Endothelial cell of umbilical vein (primary cell): ENCODE measurements around the gene TSPAN15. TPM values are rescaled to one million over a fixed set of nuclear protein-coding genes. Genes with fewer than 3 reads are reported as not detected.

ENCODE experiments used
- BruUV-seq: library from RNA; stranded (reverse); fragments of 400-500 nt; replicated peaks from 2 replicates; lab custom pipeline; 2021; lab: Mats Ljungman, UMichigan
- CTCF ChIA-PET: fragments of 300-600, 350-600 bp; sonication (Branson Sonifier 250); formaldehyde crosslinking; loops from one replicate; lab custom pipeline; 2021; ENCODE audit warnings: antibody characterized with exemption, inconsistent platforms; lab: Charles Lee
- POLR2A ChIA-PET: fragments of 300-600, 350-600 bp; sonication (Branson Sonifier 250); formaldehyde crosslinking; loops from one replicate; lab custom pipeline; 2021; ENCODE audit warnings: antibody characterized with exemption, inconsistent platforms; lab: Charles Lee
- DNase-seq: peaks from one replicate; pipeline ENCODE4 v3.0.0-alpha.2; 2011; ENCODE audit warnings: low read depth, low spot score
- FAIRE-seq: peaks from 2 replicates; lab custom pipeline; 2011; peaks lifted over from hg19 to GRCh38; lab: Jason Lieb, UNC
- H2AFZ ChIP-seq: 2 replicates; pipeline ENCODE4 v1.6.0; 2012; ENCODE audit warnings: low read depth, low read length, control low read depth, inconsistent platforms
- H3K27ac ChIP-seq: 2 replicates; pipeline ENCODE4 v1.5.1; 2011; ENCODE audit warnings: low read depth, mild to moderate bottlenecking, control low read depth, low read length, moderate library complexity; ENCODE audit not compliant: insufficient read depth
- H3K27me3 ChIP-seq, 2 experiments: 2 replicates each; pipeline versions ENCODE4 v1.6.0 to v1.6.1; 2011; ENCODE audit warnings: low read length in 2 of 2, mixed read lengths in 1 of 2; ENCODE audit not compliant: control insufficient read depth in 2 of 2, insufficient read depth in 2 of 2
- H3K36me3 ChIP-seq, 2 experiments: 2 replicates in 1 of 2; 3 replicates in 1 of 2; pipeline ENCODE4 v1.5.1; 2011; ENCODE audit warnings: low read length in 2 of 2, mild to moderate bottlenecking in 1 of 2, moderate library complexity in 1 of 2; ENCODE audit not compliant: control insufficient read depth in 2 of 2, insufficient read depth in 2 of 2; ENCODE audit errors: extremely low read depth in 1 of 2
- H3K4me1 ChIP-seq: 3 replicates; pipeline ENCODE4 v1.5.1; 2011; ENCODE audit warnings: mild to moderate bottlenecking, low read length; ENCODE audit not compliant: control insufficient read depth, insufficient read depth; ENCODE audit errors: extremely low read depth
- H3K4me2 ChIP-seq: 2 replicates; pipeline ENCODE4 v1.6.1; 2011; ENCODE audit warnings: low read length, control low read depth, mixed read lengths; ENCODE audit not compliant: insufficient read depth
- H3K4me3 ChIP-seq, 3 experiments: fragments of 200-600 bp in 1 of 3; sonication (generic), shearing (Covaris generic) in 1 of 3; replicated peaks in 1 of 3; 2 replicates each; pipeline ENCODE4 v1.5.1; 2011 to 2016; ENCODE audit warnings: control low read depth in 3 of 3, low read length in 3 of 3, mild to moderate bottlenecking in 2 of 3, inconsistent platforms in 1 of 3, low read depth in 1 of 3, moderate library complexity in 1 of 3; ENCODE audit not compliant: insufficient read depth in 1 of 3
- H3K79me2 ChIP-seq: 2 replicates; pipeline ENCODE4 v1.6.0; 2012; ENCODE audit warnings: low read length, inconsistent platforms; ENCODE audit not compliant: control insufficient read depth, insufficient read depth
- H3K9ac ChIP-seq: replicated peaks from 2 replicates; pipeline ENCODE3; 2011; ENCODE audit warnings: low read length, control low read depth; ENCODE audit not compliant: insufficient read depth; ENCODE audit errors: extremely low read depth
- H3K9me1 ChIP-seq: replicated peaks from 3 replicates; pipeline ENCODE4 v1.6.0; 2011; ENCODE audit warnings: mild to moderate bottlenecking, low read length; ENCODE audit not compliant: control insufficient read depth, insufficient read depth; ENCODE audit errors: extremely low read depth
- H3K9me3 ChIP-seq: replicated peaks from 2 replicates; pipeline ENCODE4 v1.5.1; 2012; ENCODE audit warnings: low read length, inconsistent platforms; ENCODE audit not compliant: control insufficient read depth, insufficient read depth
- H4K20me1 ChIP-seq: replicated peaks from 2 replicates; pipeline ENCODE3; 2011; ENCODE audit warnings: mild to moderate bottlenecking, low read length; ENCODE audit not compliant: control insufficient read depth, insufficient read depth; ENCODE audit errors: extremely low read depth
- CTCF ChIP-seq, 2 donors: IDR thresholded peaks; 1 replicate in 1 of 2; 2 replicates in 1 of 2; pipeline ENCODE4 v1.5.1; 2011; ENCODE audit warnings: low read length in 2 of 2, mild to moderate bottlenecking in 2 of 2, moderate library complexity in 2 of 2, control low read depth in 1 of 2, inconsistent platforms in 1 of 2, low read depth in 1 of 2; ENCODE audit not compliant: insufficient read depth in 1 of 2; ENCODE audit errors: extremely low read depth in 1 of 2
- GATA2 ChIP-seq: IDR thresholded peaks from 2 replicates; pipeline ENCODE4 v1.7.0; 2011; ENCODE audit warnings: low read depth, mild to moderate bottlenecking, moderate library complexity, mixed read lengths, low read length; ENCODE audit not compliant: insufficient read length, insufficient read depth
- MAX ChIP-seq: IDR thresholded peaks from 2 replicates; pipeline ENCODE4 v1.6.1; 2011; ENCODE audit not compliant: insufficient read depth, insufficient read length
- MYC ChIP-seq: IDR thresholded peaks from one replicate; pipeline ENCODE4 v1.6.1; 2011; ENCODE audit warnings: mild to moderate bottlenecking, low read depth, low read length
- POLR2AphosphoS5 ChIP-seq: IDR thresholded peaks from 2 replicates; pipeline ENCODE4 v1.6.1; 2012; ENCODE audit warnings: low read depth, mild to moderate bottlenecking, control low read depth, low read length, moderate library complexity; ENCODE audit not compliant: insufficient read depth
- dilution Hi-C: fragments of 300-500 bp; cut with MboI; formaldehyde crosslinking; loops from one replicate; pipeline ENCODE4 v1.15.0; 2019; ENCODE audit warnings: low sequenced_read_pairs; ENCODE audit not compliant: extremely low pct_ligation_motif_present
- intact Hi-C: fragments of 100-400 bp; cut with micrococcal nuclease; formaldehyde crosslinking; loops from one replicate; pipeline ENCODE4 v1.10.0; 2022
- polyA plus RNA-seq, 4 experiments: library from polyadenylated mRNA; depleted of rRNA in 3 of 4; stranded (reverse) in 3 of 4; unstranded in 1 of 4; fragments of >200 nt; gene quantifications; 2 replicates each; pipeline versions ENCODE4 v1.2.1 to v1.2.3, GENCODE V29; 2011 to 2012; ENCODE audit warnings: missing spikeins in 1 of 4
- total RNA-seq: library from RNA; stranded (reverse); gene quantifications from 2 replicates; pipeline ENCODE4 v1.2.3, GENCODE V29; 2021

The TSPAN15 gene
- total and polyA plus RNA-seq, 2 donors (not counting 3 experiments of a cell fraction or from before 2014, with no cell fraction given): 78.4 to 189 TPM

GRCh38 chr10:69405221-69405620, 46.0 kb upstream of the TSPAN15 start:
- Histone ChIP-seq H3K36me3 (peaks cover 5 to 6% of the 10 kb centered on the region in 2 experiments), H3K4me2 (no peak overlapping the region), H3K9me3 (no peaks in the 10 kb centered on the region), H3K79me2 (no peaks in the 10 kb centered on the region), H3K9me1 (no peaks in the 10 kb centered on the region), H4K20me1 (no peaks in the 10 kb centered on the region), H3K27me3 (no peaks in the 10 kb centered on the region), H3K9ac (no peak overlapping the region), H2AFZ (no peak overlapping the region), H3K4me1 (peaks cover 11% of the 10 kb centered on the region), H3K27ac (no peak overlapping the region), H3K4me3 (no peak overlapping the region)
- dilution Hi-C loops: no loop called here
- FAIRE-seq (no peak), DNase-seq (no peak)
- BruUV-seq: no TSS peak
- POLR2A ChIA-PET: no interaction called here
- CTCF ChIA-PET: interaction anchor here (1.2 to 4.1 kb wide), 3 partner anchors 12 to 232 kb away, joined by 3 to 52 read pairs (median 21); no protein-coding TSS in a partner anchor
- intact Hi-C loops: no loop called here
- no peak for TF ChIP-seq GATA2
- TF ChIP-seq MAX: no peak
- TF ChIP-seq MYC: no peak
- TF ChIP-seq CTCF (IDR thresholded peaks at IDR 0.05; ENCODE audit: extremely low read depth in 1 of 2, insufficient read depth in 1 of 2, low read depth in 1 of 2, low read length in 2 of 2): no peak
- no peak for TF ChIP-seq POLR2AphosphoS5
